GM19239 (cell line): ENCODE results near the gene UGT1A6.
"Not testable (repeated sequence)": the region's sequence is repeated elsewhere in the genome, so short reads cannot be mapped to it uniquely, and the experiment has no call there.

Source experiments
- DNase-seq: peaks from one replicate; pipeline ENCODE4 v3.0.0; 2011; ENCODE audit warnings: low spot score; ENCODE audit not compliant: insufficient read length
- FAIRE-seq: peaks from 2 replicates; lab custom pipeline; 2011; peaks lifted over from hg19 to GRCh38; lab: Jason Lieb, UNC

Gene UGT1A6

DNA sequence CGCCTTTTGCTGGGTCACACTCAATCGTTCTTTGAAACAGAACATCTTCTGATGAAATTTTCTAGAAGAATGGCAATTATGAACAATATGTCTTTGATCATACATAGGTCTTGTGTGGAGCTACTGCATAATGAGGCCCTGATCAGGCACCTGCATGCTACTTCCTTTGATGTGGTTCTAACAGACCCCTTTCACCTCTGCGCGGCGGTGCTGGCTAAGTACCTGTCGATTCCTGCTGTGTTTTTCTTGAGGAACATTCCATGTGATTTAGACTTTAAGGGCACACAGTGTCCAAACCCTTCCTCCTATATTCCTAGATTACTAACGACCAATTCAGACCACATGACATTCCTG, 20.5 kb downstream of the UGT1A6 start:
- no peak for DNase-seq
- no peak for FAIRE-seq

DNA sequence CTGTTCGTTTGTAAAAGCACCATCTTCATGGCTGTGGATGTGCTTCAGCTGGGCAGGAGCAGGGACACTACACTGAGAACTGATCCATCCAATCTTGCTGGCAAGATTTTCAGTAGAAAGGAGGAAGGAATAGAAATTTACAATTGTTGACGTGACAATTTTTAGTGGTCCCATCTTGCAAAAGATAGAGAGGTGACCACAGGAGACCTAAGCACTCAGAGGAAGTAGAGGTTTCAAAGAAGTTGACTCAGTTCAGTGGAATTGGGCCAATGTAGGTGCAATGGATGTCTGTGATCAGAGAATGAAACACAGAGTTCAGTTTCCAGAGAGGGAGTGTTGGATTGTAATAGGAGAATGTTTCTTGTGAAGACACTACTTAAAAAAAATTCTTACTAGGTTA, 21.4 kb downstream of the UGT1A6 start:
- DNase-seq, result no peak
- FAIRE-seq, result no peak

DNA sequence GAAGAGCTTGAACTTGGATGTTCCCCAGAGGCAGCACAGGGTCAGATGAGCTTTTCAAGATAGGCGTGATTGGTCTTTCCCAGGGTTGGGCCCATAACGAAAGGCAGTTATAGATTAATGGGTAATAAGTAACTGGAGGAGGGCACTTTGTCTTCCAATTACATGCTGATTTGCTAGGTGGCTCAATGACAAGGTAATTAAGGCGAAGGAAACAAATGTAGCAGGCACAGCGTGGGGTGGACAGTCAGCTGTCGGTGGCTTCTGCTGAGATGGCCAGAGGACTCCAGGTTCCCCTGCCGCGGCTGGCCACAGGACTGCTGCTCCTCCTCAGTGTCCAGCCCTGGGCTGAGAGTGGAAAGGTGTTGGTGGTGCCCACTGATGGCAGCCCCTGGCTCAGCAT, 25.9 kb downstream of the UGT1A6 start, which contains the start of gene UGT1A4:
TSS of gene UGT1A4 (plus strand) at position 185 of the 400 bp plus-strand sequence. CDS start at position 270, 85 bp downstream.
- DNase-seq (no peak), FAIRE-seq (no peak)

DNA sequence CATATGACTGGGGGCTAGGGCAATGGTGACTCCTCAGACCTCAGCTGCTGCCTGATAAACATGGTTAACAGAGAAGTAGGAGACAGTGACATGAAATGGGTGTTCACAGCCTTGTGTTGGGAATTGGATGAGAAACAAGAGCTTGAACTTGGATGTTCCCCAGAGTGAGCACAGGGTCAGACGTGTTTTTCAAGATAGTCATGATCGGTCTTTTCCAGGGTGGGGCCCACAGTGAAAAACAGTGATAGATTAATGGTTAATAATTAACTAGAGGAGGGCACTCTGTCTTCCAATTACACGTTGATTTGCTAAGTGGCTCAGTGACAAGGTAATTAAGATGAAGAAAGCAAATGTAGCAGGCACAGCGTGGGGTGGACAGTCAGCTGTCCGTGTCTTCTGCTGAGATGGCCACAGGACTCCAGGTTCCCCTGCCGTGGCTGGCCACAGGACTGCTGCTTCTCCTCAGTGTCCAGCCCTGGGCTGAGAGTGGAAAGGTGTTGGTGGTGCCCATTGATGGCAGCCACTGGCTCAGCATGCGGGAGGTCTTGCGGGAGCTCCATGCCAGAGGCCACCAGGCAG, 36.1 kb downstream of the UGT1A6 start, which contains the start of gene UGT1A3:
TSS of gene UGT1A3 (plus strand) at position 320 of the 579 bp plus-strand sequence. CDS start at position 405, 85 bp downstream.
- DNase-seq (no peak), FAIRE-seq (no peak)

DNA sequence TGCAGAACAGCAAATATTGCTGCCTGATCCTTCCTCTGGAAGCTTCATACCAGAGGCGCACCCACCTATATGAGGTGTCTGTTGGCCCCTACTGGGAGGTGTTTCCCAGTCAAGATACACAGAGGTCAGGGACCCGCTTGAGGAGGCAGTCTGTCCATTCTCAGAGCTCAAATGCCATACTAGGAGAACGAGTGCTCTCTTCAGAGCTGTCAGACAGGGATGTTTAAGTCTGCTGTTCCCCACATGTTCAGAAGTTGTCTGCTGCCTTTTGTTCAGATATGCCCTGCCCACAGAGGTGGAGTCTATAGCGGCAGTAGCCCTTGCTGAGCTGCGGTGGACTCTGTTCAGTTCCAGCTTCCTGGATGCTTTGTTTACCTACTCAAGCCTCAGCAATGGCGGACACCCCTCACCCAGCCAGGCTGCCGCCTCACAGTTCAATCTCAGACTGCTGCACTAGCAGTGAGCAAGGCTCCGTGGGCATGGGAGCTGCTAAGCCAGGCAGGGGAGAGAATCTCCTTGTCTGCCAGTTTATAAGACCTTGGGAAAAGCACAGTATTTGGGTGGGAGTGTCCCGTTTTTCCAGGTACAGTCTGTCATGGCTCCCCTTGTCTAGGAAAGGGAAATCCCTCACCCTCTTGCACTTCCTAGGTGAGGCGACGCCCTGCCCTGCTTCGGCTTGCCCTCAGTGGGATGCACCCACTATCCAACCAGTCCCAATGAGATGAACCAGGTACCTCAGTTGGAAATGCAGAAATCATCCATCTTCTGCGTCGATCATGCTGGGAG, 44.4 kb downstream of the UGT1A6 start:
- FAIRE-seq, result not testable (repeated sequence)

DNA sequence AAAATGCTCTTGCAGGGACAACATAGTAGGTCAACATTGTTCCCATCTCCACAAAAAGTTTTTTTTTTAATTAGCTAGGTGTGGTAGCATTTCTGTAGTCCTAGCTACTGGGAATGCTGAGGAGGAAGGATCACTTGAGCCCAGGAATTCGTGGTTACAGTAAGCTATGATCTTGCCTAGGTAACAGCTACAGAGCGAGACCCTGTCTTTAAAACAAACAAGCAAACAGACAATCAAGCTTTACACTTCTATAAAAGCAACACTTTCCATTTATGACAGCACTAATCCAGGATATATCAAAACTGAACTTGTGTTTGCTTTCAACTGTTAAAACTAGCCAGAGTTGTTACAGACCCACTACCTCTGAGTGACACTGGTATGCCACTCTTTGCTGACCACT, 48.2 kb downstream of the UGT1A6 start:
- FAIRE-seq (no peak), DNase-seq (no peak)

More for the DNA sequence above, 44.4 kb downstream of the UGT1A6 start:
- DNase-seq, result not testable (repeated sequence)

DNA sequence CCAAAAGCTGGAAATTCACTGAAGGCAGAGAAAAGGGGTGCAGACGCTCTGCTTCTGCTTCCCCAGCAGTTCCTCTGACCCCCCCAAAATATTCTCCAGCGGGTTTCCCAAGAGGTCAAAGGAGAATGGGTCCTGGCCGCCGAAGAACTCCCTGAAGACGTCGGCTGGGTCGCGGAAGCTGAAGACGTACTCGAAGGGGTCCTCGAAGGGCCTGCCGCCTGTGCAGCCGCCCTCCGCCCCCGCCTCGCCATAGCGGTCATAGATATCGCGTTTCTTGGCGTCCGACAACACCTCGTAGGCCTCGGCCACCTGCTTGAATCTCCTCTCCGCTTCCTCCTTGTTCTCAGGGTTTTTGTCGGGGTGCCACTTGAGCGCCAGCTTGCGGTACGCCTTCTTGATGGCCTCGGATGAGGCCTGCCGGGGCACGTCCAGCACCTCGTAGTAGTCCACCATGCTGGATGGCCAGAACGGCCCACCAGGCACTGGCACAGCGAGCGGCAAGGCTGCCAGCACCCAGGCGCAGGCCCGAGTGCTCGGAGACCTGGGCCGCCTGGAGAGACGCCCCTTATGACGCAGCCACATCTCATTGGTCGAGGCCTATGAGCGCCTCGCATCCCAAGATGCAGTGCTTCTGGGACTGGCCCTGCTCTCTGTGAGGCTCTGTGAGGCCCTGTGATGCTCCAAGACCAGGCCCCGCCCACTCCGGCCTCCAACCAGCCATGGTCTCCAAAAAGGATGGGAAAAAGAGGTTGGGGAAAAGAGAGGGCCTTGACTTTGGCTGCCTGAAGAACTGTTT, 51.0 kb downstream of the UGT1A6 start:
- no peak for DNase-seq
- no peak for FAIRE-seq

DNA sequence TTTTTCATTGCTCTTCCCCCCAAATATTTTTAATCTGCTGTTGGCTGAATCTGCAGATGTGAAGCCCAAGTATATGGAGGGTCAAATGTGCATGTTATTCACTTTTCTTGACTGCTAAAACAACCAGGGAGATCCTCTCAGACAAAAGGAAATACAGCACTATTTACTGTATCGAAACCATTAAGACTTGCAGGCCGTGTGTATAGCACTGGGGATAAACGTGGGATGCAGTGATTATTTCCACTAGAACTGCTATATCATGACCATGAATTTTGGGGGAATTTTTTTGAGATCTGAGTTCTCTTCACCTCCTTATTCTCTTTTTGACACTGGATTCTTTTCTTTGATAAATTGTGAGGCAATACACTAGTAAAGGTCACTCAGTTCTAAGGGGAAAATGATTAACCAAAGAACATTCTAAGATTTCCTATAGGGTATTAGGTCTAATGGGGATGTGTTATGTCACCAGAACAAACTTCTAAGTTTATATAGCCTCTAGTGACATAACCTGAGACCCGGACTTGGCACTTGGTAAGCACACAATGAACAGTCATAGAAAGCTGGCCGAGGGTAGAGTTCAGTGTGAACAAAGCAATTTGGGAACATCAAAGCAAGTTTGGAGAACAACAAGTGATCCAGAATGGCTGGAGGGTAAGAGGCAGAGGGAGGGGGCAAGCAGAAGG, 52.5 kb downstream of the UGT1A6 start:
- FAIRE-seq (no peak), DNase-seq (no peak)

DNA sequence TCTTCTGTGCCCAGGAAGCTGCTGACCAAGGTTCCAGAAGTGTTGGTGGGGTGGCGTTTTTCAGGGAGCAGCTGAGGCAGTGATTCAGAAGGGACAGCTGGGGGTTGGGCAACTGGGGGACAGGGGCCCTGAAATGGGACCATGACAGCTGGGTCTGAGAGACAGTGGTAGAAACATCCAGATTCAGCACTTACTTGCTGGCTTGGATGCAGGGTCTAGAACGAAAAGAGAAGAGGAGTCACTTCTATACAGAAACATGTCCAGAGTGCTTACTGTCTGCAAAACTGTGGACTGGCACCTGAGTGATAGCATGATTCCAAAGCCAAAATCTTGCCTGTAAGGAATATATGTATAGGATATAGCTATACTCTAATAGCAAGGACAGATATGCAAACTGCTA, 53.1 kb downstream of the UGT1A6 start:
- FAIRE-seq, DNase-seq: not testable (repeated sequence)

DNA sequence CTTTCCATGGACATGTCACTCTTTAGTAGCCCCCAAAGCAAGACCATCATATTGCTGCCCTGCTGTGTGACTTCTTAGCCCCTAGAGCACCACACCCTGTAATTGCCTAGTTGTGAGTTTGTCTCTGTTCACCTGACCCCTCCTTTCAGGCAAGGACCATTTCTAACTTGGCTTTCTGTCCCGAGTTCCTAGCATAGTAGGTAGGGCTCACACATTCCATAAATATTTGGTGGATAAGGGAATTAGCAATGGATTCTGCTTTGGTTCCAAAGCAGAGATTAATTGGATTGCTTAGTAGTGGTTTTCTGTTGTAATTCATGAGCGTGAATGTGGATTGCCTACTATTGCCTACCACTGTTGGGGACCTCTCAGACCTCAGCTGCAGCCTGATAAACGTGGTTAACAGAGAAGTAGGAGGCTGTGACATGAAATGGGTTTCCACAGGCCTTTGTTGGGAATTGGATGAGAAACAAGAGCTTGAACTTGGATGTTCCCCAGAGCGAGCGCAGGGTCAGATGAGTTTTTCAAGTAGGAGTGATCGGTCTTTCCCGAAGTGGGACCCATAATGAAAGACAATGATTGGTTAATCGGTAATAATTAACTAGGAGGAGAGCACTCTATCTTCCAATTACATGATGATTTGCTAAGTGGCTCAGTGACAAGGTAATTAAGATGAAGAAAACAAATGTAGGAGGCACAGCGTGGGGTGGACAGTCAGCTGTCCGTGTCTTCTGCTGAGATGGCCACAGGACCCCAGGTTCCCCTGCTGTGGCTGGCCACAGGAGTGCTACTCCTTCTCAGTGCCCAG, 54.0 kb downstream of the UGT1A6 start:
- DNase-seq (no peak), FAIRE-seq (no peak)

DNA sequence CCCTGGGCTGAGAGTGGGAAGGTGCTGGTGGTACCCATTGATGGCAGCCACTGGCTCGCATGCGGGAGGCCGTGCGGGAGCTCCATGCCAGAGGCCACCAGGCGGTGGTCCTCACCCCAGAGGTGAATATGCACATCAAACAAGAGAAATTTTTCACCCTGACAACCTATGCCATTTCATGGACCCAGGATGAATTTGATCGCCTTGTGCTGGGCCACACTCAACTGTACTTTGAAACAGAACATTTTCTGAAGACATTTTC, 54.5 kb downstream of the UGT1A6 start:
- FAIRE-seq (no peak), DNase-seq (no peak)

DNA sequence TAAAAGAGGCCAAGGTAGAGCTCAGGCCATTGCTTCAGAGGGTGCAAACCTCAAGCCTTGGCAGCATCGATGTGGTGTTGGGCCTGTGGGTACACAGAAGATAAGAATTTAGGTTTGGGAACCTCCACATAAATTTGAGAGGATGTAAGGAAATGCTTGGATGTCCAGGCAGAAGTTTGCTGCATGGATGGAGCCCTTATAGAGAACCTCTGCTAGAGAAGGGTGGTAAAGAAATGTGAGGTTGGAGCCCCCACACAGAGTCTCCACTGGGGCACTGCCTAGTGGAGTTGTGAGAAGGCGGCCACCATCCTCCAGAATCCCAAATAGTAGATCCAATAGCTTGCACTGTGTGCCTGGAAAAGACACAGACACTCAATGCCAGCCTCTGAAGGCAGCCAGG, 58.0 kb downstream of the UGT1A6 start:
- not testable (repeated sequence) for DNase-seq, FAIRE-seq

DNA sequence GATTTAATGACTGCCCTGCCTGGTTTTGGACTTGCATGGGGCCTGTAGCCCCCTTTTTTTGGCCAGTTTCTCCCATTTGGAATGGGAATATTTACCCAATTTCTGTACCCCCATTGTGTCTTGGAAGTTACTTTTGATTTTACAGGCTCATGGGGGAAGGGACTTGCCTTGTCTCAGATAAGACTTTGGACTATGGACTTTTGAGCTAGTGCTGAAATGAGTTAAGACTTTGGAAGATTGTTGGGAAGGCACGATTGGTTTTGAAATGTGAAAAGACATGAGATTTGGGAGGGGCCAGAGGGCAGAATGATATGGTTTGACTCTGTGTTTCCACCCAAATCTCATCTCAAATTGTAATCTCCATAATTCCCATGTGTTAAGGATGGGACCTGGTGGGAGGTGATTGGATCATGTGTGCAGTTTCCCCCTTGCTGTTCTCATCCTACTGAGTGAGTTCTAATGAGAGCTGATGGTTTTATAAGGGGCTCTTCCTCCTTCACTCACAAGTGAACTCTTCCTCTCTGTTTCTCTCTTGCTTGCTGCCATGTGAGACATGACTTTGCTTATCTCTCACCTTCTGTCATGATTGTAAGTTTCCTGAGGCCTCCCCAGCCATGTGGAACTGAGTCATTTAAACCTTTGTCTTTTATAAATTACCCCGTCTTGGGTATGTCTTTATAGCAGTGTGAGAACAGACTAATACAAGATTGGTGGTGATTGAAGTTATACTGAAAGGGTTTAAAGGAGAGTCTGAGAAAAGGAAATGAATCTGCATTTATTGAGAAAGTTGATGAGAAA, 58.7 kb downstream of the UGT1A6 start:
- FAIRE-seq, DNase-seq: not testable (repeated sequence)

DNA sequence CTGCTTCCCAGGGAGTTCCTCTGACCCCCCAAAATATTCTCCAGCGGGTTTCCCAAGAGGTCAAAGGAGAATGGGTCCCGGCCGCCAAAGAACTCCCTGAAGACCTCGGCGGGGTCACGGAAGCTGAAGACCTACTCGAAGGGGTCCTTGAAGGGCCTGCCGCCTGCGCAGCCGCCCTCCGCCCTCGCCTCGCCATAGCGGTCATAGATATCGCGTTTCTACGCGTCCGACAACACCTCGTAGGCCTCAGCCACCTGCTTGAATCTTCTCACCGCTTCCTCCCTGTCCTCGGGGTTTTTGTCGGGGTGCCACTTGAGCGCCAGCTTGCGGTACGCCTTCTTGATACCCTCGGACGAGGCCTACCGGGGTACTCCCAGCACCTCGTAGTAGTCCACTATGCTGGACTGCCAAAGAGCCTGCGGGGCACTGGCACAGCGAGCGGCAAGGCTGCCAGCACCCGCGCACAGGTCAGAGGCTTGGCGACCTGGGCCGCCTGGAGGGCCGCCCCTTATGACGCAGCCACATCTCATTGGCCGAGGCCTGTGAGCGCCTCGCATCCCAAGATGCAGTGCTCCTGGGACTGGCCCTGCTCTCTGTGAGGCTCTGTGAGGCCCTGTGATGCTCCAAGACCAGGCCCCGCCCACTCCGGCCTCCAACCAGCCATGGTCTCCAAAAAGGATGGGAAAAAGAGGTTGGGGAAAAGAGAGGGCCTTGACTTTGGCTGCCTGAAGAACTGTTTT, 62.4 kb downstream of the UGT1A6 start:
- DNase-seq (no peak), FAIRE-seq (no peak)

DNA sequence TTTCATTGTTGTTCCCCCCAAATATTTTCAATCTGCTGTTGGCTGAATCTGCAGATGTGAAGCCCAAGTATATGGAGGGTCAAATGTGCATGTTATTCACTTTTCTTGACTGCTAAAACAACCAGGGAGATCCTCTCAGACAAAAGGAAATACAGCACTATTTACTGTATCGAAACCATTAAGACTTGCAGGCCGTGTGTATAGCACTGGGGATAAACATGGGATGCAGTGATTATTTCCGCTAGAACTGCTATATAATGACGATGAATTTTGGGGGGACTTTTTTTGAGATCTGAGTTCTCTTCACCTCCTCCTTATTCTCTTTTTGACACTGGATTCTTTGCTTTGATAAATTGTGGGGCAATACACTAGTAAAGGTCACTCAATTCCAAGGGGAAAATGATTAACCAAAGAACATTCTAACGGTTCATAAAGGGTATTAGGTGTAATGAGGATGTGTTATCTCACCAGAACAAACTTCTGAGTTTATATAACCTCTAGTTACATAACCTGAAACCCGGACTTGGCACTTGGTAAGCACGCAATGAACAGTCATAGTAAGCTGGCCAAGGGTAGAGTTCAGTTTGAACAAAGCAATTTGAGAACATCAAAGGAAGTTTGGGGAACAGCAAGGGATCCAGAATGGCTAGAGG, 63.9 kb downstream of the UGT1A6 start:
- DNase-seq, result no peak
- FAIRE-seq, result no peak

DNA sequence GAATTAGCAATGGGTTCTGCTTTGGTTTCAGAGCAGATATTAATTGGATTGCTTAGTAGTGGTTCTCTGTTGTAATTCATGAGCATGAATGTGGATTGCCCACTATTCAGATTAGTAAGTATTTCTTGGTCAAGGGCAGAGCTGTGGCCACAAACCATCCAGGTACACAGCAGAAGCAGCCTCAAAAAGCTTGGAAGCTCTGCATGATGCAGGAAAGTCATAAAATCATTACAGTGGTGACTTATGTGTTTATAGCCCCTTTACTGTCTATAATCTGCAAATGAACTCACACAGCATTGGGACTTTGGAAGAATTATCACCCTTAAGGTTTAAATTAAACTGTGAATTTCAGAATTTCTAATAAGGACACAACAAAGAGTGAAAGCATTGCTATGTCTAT, 65.5 kb downstream of the UGT1A6 start:
- no peak for FAIRE-seq
- no peak for DNase-seq

DNA sequence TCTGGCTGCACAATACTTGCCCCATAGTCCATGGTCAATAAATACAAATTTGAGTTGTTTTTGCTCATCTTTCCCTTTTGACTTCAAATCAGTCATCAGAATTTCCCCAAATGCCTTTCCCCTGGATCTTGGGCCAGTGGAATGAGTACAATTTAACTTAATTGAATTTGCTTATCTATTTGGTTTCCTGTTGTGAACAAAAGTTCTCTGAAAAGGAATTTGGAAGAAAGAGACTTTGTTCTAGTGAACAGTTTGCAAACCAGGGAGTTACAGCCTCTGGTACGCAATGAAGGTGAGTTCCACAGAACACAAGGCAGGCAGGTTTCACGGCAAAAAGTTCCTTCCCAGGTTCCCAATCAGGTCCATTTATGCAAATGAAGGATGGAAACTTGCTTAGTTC, 66.2 kb downstream of the UGT1A6 start:
- FAIRE-seq, result no peak
- DNase-seq, result no peak

DNA sequence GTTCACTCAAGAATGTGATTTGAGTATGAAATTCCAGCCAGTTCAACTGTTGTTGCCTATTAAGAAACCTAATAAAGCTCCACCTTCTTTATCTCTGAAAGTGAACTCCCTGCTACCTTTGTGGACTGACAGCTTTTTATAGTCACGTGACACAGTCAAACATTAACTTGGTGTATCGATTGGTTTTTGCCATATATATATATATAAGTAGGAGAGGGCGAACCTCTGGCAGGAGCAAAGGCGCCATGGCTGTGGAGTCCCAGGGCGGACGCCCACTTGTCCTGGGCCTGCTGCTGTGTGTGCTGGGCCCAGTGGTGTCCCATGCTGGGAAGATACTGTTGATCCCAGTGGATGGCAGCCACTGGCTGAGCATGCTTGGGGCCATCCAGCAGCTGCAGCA, 67.4 kb downstream of the UGT1A6 start, which contains the start of gene UGT1A1:
TSS of gene UGT1A1 (plus strand) at position 228 of the 400 bp plus-strand sequence. CDS start at position 246, 18 bp downstream.
- FAIRE-seq (no peak), DNase-seq (no peak)
